ENCODE results near the gene CHST11.

Gene CHST11

GRCh38 chr12:104456417-104456949 is at the start of gene CHST11:
Gene CHST11, plus strand, starts transcription at chr12:104456948.
- DNase-seq (ENCODE audit: low read depth in 3 of 3, low spot score in 1 of 3) = peak; percentile 51 to 61 (median 53)

GRCh38 chr12:104407438-104407837 is 49.3 kb upstream of the CHST11 start:
- no peak for DNase-seq (ENCODE audit: low read depth in 3 of 3, low spot score in 1 of 3)

- no peak for DNase-seq (ENCODE audit: low read depth in 3 of 3, low spot score in 1 of 3)
Observed at GRCh38 chr12:104407922-104408321, 48.8 kb upstream of the CHST11 start.

- DNase-seq (ENCODE audit: low read depth in 3 of 3, low spot score in 1 of 3) = no peak
Observed at GRCh38 chr12:104410326-104410725, 46.4 kb upstream of the CHST11 start.

GRCh38 chr12:104410786-104411185 is 46.0 kb upstream of the CHST11 start:
- DNase-seq (ENCODE audit: low read depth in 3 of 3, low spot score in 1 of 3) = no peak

- DNase-seq (ENCODE audit: low read depth in 3 of 3, low spot score in 1 of 3) = no peak
Observed at GRCh38 chr12:104411826-104412641, 44.7 kb upstream of the CHST11 start.

GRCh38 chr12:104412681-104413080 is 44.1 kb upstream of the CHST11 start:
- DNase-seq (ENCODE audit: low read depth in 3 of 3, low spot score in 1 of 3) = no peak

- DNase-seq (ENCODE audit: low read depth in 3 of 3, low spot score in 1 of 3) = no peak
Observed at GRCh38 chr12:104413330-104413729, 43.4 kb upstream of the CHST11 start.

GRCh38 chr12:104414581-104415341 is 42.0 kb upstream of the CHST11 start:
- no peak for DNase-seq (ENCODE audit: low read depth in 3 of 3, low spot score in 1 of 3)

GRCh38 chr12:104415342-104415980 is 41.3 kb upstream of the CHST11 start:
- DNase-seq (ENCODE audit: low read depth in 3 of 3, low spot score in 1 of 3) = no peak

- no peak for DNase-seq (ENCODE audit: low read depth in 3 of 3, low spot score in 1 of 3)
Observed at GRCh38 chr12:104416136-104416535, 40.6 kb upstream of the CHST11 start.

- no peak for DNase-seq (ENCODE audit: low read depth in 3 of 3, low spot score in 1 of 3)
Observed at GRCh38 chr12:104416585-104416984, 40.2 kb upstream of the CHST11 start.

- no peak for DNase-seq (ENCODE audit: low read depth in 3 of 3, low spot score in 1 of 3)
Observed at GRCh38 chr12:104419717-104420116, 37.0 kb upstream of the CHST11 start.

GRCh38 chr12:104420868-104421267 is 35.9 kb upstream of the CHST11 start:
- no peak for DNase-seq (ENCODE audit: low read depth in 3 of 3, low spot score in 1 of 3)

- no peak for DNase-seq (ENCODE audit: low read depth in 3 of 3, low spot score in 1 of 3)
Observed at GRCh38 chr12:104421343-104421742, 35.4 kb upstream of the CHST11 start.

GRCh38 chr12:104422441-104422840 is 34.3 kb upstream of the CHST11 start:
- DNase-seq (ENCODE audit: low read depth in 3 of 3, low spot score in 1 of 3) = no peak

- DNase-seq (ENCODE audit: low read depth in 3 of 3, low spot score in 1 of 3) = no peak
Observed at GRCh38 chr12:104423273-104423672, 33.5 kb upstream of the CHST11 start.

GRCh38 chr12:104423809-104424208 is 32.9 kb upstream of the CHST11 start:
- no peak for DNase-seq (ENCODE audit: low read depth in 3 of 3, low spot score in 1 of 3)

- DNase-seq (ENCODE audit: low read depth in 3 of 3, low spot score in 1 of 3) = no peak
Observed at GRCh38 chr12:104424955-104425354, 31.8 kb upstream of the CHST11 start.

- DNase-seq (ENCODE audit: low read depth in 3 of 3, low spot score in 1 of 3) = no peak
Observed at GRCh38 chr12:104425614-104426013, 31.1 kb upstream of the CHST11 start.

GRCh38 chr12:104426926-104427546 is 29.7 kb upstream of the CHST11 start:
- DNase-seq (ENCODE audit: low read depth in 3 of 3, low spot score in 1 of 3) = no peak

Data from stimulated activated CD4-positive, alpha-beta T cell treated with anti-CD3 and anti-CD28 coated beads, TNF-alpha, amount 100 ng/mL, for 1 hour (primary cell).